Measurements from ENCODE around the gene FLVCR2.

GRCh38 chr14:75554482-75554881 is 23.9 kb upstream of the FLVCR2 start:
- no peak for TF ChIP-seq CTCF (conservative IDR thresholded peaks at IDR 0.05)
- no peak for TF ChIP-seq EZH2 (IDR thresholded peaks at IDR 0.05; ENCODE audit: low read depth)

Data from PC-9 (cell line).